Activated B cell treated with CpG ODN at 0.5 μM for 24 hours (primary cell): Measurements from ENCODE around the gene NGB. TPM values are rescaled to one million over a fixed set of nuclear protein-coding genes. Genes with fewer than 3 reads are reported as not detected.

Source experiments
- ATAC-seq: fragments of 200-7000 bp; cut with Tn5 transposase; one replicate; pipeline ENCODE4 v1.10.0; 2021; ENCODE audit warnings: low read depth, mild to moderate bottlenecking, moderate library complexity
- CTCF ChIA-PET: fragments of 350-600 bp; sonication (Branson Sonifier 250); formaldehyde crosslinking; loops from one replicate; lab custom pipeline; 2021; ENCODE audit warnings: antibody characterized with exemption; lab: Charles Lee
- POLR2A ChIA-PET: fragments of 350-600 bp; sonication (Branson Sonifier 250); formaldehyde crosslinking; loops from one replicate; lab custom pipeline; 2021; ENCODE audit warnings: antibody characterized with exemption; lab: Charles Lee
- DNase-seq: peaks from one replicate; pipeline ENCODE4 v3.0.0; 2022
- H3K27ac Mint-ChIP-seq: one replicate; pipeline ENCODE4 v1.8.0; 2020; ENCODE audit warnings: mixed read lengths
- H3K27me3 Mint-ChIP-seq: one replicate; pipeline ENCODE4 v1.8.0; 2021; ENCODE audit warnings: mixed read lengths
- H3K36me3 Mint-ChIP-seq: one replicate; pipeline ENCODE4 v1.8.0; 2021; ENCODE audit warnings: low read depth, mixed read lengths
- H3K4me1 Mint-ChIP-seq: one replicate; pipeline ENCODE4 v1.8.0; 2021; ENCODE audit warnings: mixed read lengths
- H3K4me3 Mint-ChIP-seq: one replicate; pipeline ENCODE4 v1.8.0; 2020; ENCODE audit warnings: mild to moderate bottlenecking, mixed read lengths
- H3K9me3 Mint-ChIP-seq: one replicate; pipeline ENCODE4 v1.8.0; 2020; ENCODE audit warnings: mixed read lengths
- intact Hi-C: fragments of 100-400 bp; cut with micrococcal nuclease; formaldehyde crosslinking; loops from one replicate; pipeline ENCODE4 v1.15.1; 2024
- total RNA-seq: library from RNA; stranded (reverse); gene quantifications from 2 replicates; pipeline ENCODE4 v1.2.3, GENCODE V29; 2022
- TF ChIP-seq, protein P1 (sequence below): fragments of 200-600 bp; IDR thresholded peaks from one replicate; pipeline ENCODE4 v1.8.0; 2022; ENCODE audit warnings: antibody characterized with exemption, mild to moderate bottlenecking

NGB gene
- total RNA-seq, 1 donor from 2014 or later, result not detected

DNA sequence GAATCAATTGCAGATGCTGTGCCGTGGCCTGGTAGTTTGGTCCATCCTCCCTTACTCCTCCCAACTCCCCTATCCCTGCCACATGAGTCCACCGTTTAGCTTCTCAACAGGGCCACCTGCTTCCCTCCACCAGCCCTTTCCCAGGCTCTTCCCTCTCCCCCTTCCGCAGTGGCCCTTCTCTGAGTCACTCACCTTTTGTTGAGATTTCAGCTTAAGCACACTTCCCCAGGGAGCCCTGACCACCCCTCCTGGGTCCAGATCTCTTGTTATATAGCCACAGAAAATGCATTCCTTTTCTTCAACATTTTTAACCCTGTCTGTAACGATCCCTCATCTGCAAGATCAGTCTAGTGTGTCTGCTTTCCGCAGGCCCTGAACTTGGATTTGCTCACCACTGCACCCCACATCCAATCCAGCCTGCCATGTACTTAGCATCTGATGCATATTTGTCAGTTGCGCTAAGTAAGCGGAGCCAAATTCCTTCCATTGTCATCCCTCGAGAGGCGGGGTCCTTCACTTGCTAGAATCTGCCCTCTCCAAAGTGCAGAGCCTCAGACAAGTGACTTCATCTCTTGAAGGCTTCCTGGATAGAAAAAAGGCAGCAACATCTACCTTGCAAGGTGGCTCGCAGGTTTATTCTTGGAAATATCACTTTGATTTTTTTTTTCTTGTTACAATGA lies 48.3 kb downstream of the NGB start:
- no peaks in the 10 kb centered on the region for H3K9me3 Mint-ChIP-seq
- DNase-seq (no peak), ATAC-seq (no peak)
- no peaks in the 10 kb centered on the region for H3K36me3 Mint-ChIP-seq
- H3K4me1 Mint-ChIP-seq, result no peaks in the 10 kb centered on the region
- intact Hi-C loops, result no loop called here
- ChIA-PET POLR2A (no interaction called here), CTCF (no interaction called here)
- no peak overlapping the region for H3K4me3 Mint-ChIP-seq
- TF ChIP-seq, protein P1, sequence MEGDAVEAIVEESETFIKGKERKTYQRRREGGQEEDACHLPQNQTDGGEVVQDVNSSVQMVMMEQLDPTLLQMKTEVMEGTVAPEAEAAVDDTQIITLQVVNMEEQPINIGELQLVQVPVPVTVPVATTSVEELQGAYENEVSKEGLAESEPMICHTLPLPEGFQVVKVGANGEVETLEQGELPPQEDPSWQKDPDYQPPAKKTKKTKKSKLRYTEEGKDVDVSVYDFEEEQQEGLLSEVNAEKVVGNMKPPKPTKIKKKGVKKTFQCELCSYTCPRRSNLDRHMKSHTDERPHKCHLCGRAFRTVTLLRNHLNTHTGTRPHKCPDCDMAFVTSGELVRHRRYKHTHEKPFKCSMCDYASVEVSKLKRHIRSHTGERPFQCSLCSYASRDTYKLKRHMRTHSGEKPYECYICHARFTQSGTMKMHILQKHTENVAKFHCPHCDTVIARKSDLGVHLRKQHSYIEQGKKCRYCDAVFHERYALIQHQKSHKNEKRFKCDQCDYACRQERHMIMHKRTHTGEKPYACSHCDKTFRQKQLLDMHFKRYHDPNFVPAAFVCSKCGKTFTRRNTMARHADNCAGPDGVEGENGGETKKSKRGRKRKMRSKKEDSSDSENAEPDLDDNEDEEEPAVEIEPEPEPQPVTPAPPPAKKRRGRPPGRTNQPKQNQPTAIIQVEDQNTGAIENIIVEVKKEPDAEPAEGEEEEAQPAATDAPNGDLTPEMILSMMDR, result no peak
- H3K27me3 Mint-ChIP-seq, result peaks cover 3% of the 10 kb centered on the region
- H3K27ac Mint-ChIP-seq, result no peak overlapping the region

DNA sequence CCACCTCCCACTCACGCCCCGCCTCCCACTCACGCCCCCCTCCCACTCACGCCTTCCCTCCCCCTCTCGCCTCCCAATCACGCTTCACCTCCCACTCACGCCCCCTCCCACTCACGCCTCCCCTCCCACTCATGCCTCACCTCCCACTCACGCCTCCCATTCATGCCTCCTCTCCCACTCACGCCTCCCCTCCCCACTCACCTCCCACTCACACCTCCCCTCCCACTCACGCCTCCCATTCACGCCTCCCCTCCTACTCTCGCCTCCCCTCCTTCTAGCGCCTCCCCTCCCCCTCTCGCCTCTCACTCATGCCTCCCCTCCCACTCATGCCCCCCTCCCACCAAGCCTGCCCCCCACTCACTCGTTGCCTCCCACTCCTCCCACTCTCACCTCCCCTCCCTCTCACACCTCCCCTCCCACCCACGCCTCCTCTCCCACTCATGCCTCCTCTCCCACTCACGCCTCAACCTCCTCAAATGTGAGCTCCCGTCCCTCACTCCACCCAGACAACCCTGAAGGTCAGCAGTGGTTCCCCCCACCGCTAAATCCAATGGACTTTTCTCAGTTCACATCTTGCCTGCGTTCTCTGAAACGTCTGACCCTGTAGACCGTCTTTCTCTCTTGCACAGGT lies 49.6 kb downstream of the NGB start:
- Mint-ChIP-seq H3K4me3 (no peak overlapping the region), H3K9me3 (no peaks in the 10 kb centered on the region), H3K36me3 (no peaks in the 10 kb centered on the region), H3K27ac (no peak overlapping the region), H3K4me1 (no peaks in the 10 kb centered on the region), H3K27me3 (peaks cover 11% of the 10 kb centered on the region)
- ChIA-PET POLR2A (no interaction called here), CTCF (no interaction called here)
- intact Hi-C loops, result no loop called here
- DNase-seq, result no peak
- no peak for ATAC-seq
- TF ChIP-seq, protein P1, result no peak

DNA sequence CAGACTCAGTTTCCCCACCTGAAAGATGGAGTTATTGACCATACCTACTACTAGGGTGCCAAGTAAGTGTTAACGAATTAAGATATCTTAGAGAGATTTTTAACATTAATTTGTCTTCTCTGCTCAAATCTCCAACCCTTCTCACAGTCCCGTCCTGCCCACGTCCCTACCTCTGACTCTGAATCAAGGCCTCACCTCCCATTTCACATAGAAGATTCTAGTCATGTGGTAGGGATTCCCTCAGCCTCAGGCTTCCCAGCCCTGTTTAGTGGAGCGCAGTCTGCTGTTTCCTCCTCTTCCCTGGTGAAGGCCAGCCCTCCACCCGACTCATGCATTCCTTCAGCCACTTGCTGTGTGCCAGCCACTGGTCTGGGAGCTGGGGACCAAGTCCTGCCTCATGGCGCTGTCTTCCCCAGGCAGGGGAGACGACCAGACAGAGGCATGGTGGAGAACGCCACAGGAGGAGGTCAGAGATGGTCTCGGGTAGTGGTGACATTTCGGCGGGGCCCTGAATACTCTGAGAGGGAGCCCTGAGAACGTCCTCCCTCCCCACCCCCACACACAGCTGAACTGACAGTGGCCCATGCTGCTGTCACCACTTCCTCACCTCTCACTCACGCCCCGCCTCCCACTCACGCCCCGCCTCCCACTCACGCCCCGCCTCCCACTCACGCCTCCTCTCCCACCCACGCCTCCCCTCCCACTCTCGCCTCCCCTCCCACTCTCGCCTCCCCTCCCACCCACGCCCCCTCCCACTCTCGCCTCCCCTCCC lies 50.6 kb downstream of the NGB start:
- no peaks in the 10 kb centered on the region for H3K36me3 Mint-ChIP-seq
- ATAC-seq (no peak), DNase-seq (no peak)
- TF ChIP-seq, protein P1, result no peak
- no peak overlapping the region for H3K27ac Mint-ChIP-seq
- H3K4me3 Mint-ChIP-seq, result no peak overlapping the region
- H3K27me3 Mint-ChIP-seq, result peaks cover 15% of the 10 kb centered on the region
- no peaks in the 10 kb centered on the region for H3K9me3 Mint-ChIP-seq
- H3K4me1 Mint-ChIP-seq, result no peaks in the 10 kb centered on the region
- CTCF ChIA-PET, result no interaction called here
- POLR2A ChIA-PET, result no interaction called here
- intact Hi-C loops, result no loop called here

DNA sequence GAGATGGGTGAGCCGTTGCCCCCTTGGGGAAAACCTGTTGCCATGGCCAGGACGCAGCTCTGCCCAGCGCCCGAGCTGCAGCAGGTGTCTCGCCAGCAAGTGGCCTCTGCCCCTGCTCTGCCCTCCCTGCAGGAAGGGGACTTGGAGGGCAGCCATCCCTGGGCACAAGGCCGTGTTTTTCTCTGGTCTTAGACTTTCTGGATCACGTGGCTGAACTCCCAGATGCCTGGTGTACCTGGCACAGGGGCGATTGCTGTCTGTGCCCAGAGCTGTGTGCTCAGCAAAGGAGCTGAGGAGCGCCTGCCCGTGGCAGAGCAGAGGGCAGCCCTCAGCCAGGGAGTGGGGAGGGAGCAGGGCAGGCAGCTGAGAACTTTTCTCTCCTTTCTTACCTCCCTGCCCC lies 51.4 kb downstream of the NGB start:
- H3K27me3 Mint-ChIP-seq, result peaks cover 20% of the 10 kb centered on the region
- H3K4me1 Mint-ChIP-seq, result no peaks in the 10 kb centered on the region
- intact Hi-C loops, result no loop called here
- TF ChIP-seq, protein P1, result no peak
- ATAC-seq, result no peak
- no peaks in the 10 kb centered on the region for H3K36me3 Mint-ChIP-seq
- ChIA-PET POLR2A (no interaction called here), CTCF (no interaction called here)
- H3K4me3 Mint-ChIP-seq, result no peak overlapping the region
- H3K27ac Mint-ChIP-seq, result no peak overlapping the region
- H3K9me3 Mint-ChIP-seq, result no peaks in the 10 kb centered on the region
- no peak for DNase-seq

DNA sequence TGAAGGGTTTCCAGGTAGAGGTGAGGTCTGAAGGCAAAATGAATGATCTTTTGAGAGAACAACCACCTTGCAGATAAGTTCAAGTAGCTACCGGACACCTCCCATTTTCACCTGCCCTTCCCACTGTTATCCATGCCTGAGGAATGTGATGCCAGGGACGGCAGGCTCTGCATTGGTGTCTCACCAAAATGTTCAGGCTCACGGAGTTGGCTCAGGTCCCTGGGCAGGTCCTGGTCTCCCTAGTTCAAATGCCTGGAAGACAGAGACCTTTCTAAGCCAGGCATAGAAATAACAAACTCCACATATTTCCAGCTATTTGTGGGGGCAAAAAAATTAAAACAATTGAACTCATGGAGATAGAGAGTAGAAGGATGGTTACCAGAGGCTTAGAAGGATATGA lies 53.5 kb downstream of the NGB start:
- ChIA-PET POLR2A (no interaction called here), CTCF (no interaction called here)
- H3K4me3 Mint-ChIP-seq, result no peak overlapping the region
- TF ChIP-seq, protein P1, result no peak
- ATAC-seq, result no peak
- H3K27ac Mint-ChIP-seq, result no peak overlapping the region
- no peaks in the 10 kb centered on the region for H3K36me3 Mint-ChIP-seq
- H3K9me3 Mint-ChIP-seq, result no peaks in the 10 kb centered on the region
- peaks cover 24% of the 10 kb centered on the region for H3K27me3 Mint-ChIP-seq
- H3K4me1 Mint-ChIP-seq, result peaks cover 4% of the 10 kb centered on the region
- intact Hi-C loops, result no loop called here
- DNase-seq, result no peak
